ENCODE results near the gene FAM76B.

- TF ChIP-seq CTCF (IDR thresholded peaks at IDR 0.05; ENCODE audit: insufficient read depth, low read length, poor library complexity, severe bottlenecking), result no peak
- no peak for TF ChIP-seq EZH2phosphoT487 (conservative IDR thresholded peaks at IDR 0.05; ENCODE audit: low read length)
Measured at GRCh38 chr11:95802806-95803205, 13.2 kb upstream of the FAM76B start.
